T-helper 9 cell (primary cell): ENCODE data around the gene RANBP17.
"Not testable (repeated sequence)": the region's sequence is repeated elsewhere in the genome, so short reads cannot be mapped to it uniquely, and the experiment has no call there.

ENCODE experiments used
- DNase-seq: peaks from one replicate; pipeline ENCODE4 v3.0.0-alpha.2; 2020
- total RNA-seq, 2 donors: gene quantifications; one replicate each; lab custom pipeline; 2026; lab: John Stamatoyannopoulos, UW

RANBP17 gene
- total RNA-seq: 0 to 0.24 reads per million in 2 donors

DNA sequence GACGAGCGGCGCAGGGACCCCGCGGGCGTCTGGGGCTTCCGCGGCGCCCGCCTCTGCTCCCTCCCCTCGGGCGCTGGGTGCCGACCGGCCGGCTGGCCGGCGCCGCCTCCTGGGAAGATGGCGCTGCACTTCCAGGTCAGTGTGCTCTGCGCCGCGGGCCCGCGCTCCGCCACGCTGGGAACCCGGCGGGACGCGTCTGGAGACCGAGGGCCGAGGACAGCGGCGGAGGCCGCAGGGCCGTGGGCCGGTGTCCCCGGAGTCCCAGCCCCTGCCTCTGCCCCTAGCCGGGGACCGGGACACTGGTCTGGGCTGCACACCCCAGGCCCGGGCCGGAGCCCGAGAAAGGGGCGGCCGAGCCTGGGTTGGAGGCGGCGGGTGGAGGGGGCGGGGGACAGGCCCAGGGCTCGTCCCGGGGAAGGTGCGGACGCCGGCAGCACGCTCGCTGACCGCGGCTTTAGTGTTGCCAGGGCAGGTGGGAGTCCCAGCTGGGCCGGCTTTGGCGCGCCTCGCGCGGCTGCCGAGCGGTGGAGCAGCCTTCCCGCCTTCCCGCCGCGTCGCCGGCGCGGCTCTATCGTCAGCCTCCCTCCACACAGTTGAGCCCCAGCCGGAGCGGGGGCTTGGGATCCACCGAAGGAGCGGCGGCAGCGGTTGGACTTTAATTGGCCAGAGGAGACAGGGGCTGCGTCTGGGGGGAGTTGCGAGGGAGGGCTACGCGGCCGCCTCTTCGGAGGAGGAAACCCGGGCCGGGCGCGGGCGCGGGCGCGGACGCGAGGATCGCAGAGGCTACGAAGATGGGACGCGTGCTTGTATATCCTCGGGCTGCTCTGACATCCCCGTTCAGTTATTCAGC is at the start of gene RANBP17:
RANBP17 (plus strand) TSS at position 102 of the 850 bp plus-strand sequence.
- DNase-seq: no peak

DNA sequence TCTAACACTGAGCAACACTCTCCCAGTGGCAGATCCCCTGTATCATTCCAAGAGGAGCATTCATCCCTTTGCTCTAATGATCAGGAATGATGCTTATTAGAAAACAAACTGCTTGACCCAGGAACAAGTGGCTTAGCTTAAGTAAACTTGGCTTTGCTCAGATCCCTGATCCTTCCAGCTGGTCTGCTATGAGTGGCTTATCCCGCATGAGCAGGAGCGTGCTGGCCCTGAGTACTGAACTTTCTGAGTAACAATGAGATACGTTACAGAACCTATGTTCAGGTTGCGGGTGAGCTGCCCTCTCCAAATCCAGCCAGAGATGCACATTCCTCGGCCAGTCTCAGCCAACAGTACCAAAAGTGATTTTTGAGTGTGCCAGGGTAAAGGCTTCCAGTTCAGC is 48.6 kb upstream of the RANBP17 start:
- no peak for DNase-seq

GRCh38 chr5:170817195-170817594 is 44.6 kb upstream of the RANBP17 start:
- no peak for DNase-seq

GRCh38 chr5:170818232-170818631 is 43.6 kb upstream of the RANBP17 start:
- no peak for DNase-seq

GRCh38 chr5:170819824-170820223 is 42.0 kb upstream of the RANBP17 start:
- DNase-seq: no peak

GRCh38 chr5:170821257-170821800 is 40.5 kb upstream of the RANBP17 start:
- DNase-seq: no peak

GRCh38 chr5:170826117-170826516 is 35.7 kb upstream of the RANBP17 start:
- no peak for DNase-seq

DNA sequence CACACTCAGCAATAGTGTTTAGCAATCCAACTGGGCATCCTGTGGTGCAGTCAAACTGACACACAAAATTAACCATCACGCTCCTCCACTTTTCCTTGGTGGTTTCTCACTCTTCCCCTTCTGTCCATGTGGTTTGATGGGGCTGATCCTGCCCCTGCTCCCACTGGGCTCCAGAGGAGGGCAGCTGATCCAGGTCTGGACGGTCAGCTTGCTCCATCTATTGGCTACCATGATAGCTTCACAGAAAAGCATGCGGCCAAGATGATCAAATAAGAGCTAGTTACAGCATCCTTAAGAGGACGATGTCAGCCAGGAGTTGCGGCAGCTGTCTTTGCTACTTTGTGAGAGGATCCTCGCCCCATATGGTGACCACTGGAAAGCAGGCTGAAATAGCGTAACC is 29.6 kb upstream of the RANBP17 start:
- DNase-seq: no peak

DNA sequence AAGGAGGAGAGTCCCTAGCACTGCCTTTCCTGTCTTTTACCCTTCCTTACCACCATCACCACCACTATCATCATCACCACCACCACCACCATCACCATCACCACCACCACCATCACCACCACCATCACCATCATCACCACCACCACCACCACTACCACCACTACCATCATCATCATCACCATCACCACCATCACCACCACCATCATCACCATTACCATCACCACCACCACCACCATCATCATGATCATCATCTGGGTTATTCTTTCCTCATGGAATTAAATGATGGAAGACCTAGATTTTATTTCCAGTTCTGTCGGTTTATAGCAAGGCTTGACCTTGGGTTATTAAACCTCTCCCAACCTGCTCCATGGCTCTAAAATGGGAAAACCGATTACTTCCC is 27.8 kb upstream of the RANBP17 start:
- not testable (repeated sequence) for DNase-seq

GRCh38 chr5:170836226-170836625 is 25.6 kb upstream of the RANBP17 start:
- DNase-seq: no peak

- DNase-seq: no peak
These were observed 17.9 kb upstream of the RANBP17 start for GRCh38 chr5:170843870-170844269.

DNA sequence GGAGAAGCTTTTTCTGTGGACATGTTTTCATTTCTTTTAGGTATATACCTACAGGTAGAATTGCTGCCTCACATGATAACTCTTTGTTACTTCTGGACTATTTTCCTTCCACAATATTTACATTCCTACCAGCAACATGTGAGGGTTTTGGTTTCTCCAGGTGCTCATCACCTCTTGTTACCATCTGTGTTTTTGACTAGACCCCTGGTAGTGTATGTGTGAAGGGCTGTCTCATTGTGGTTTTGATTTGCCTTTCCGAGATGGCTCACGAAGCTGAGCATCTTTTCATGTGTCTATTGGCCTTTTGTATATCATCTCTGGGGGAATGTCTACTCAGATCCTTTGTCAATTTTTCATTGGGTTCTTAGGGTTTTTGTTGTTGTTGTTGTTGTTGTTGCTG is 17.2 kb upstream of the RANBP17 start:
- DNase-seq: no peak

DNA sequence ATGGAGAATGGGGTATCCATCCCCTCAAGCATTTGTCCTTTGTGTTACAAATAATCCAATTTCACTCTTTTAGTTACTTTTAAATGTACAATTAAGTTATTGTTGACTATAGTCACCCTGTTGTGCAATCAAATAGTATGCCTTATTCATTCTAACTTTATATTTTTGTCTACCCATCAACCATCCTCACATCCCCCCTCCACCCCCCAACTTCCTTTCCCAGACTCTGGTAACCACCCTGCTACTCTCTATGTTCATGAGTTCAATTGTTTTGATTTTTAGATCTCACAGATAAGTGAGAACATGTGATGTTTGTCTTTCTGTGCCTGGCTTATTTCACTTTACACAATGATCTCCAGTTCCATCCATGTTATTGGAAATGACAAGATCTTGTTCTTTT is 15.4 kb upstream of the RANBP17 start:
- DNase-seq: no peak

- DNase-seq: no peak
These were observed 15.0 kb upstream of the RANBP17 start for GRCh38 chr5:170846846-170847245.

DNA sequence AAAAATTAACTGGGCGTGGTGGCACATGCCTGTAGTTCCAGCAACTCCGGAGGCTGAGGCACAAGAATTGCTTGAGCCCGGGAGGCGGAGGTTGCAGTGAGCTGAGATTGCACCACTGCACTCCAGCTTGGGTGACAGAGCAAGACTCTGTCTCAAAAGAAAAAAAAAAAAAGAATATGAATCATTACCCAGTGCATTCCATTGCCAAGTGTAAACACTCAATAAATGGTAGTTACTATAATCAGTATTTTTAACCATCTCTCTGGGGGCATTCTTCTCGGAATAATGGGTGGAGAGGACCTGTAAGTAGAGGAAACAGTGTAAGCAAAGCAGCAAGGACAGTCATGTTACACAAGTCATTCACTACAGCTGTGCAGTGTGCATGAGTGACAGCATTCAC is 13.8 kb upstream of the RANBP17 start:
- DNase-seq: no peak

DNA sequence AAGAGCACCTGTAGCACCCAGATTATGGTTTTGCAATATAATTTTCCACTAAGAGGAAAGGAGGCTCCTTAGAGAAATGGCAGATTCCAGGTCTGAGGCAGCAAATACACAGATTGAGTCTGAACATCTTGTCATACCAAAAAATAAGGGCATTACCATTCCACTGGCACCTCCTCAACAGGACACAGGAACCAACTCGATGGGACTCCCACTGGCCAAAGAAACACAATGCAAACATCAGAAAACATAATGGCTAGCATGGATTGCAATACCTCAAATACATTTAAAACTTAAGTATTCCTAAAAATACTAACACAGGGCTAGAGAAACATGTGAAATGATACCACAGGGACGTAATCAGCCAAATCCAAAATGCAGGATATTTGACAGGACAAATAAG is 12.4 kb upstream of the RANBP17 start:
- DNase-seq: no peak

DNA sequence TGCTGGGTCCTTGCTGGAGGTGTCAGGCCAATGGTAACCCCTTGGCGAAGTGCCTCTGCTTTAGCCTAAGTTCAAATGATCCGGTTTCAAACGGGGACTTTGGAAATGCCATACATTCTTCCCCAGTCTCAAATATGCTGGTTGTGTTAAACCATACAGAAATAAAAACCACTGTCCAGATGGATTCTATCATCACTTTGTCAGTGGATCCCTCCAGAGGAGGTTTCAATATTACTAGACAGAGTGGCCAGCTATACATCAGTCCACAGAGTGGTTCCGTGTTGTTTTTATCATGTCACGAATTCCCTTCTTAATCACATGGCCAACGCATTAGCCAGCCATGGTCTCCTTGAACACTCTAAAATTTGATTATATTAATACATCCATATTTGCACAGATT is 7.3 kb upstream of the RANBP17 start:
- no peak for DNase-seq

GRCh38 chr5:170857066-170857465 is 4.8 kb upstream of the RANBP17 start:
- no peak for DNase-seq

- no peak for DNase-seq
These were observed 1.4 kb upstream of the RANBP17 start for GRCh38 chr5:170860415-170860814.

DNA sequence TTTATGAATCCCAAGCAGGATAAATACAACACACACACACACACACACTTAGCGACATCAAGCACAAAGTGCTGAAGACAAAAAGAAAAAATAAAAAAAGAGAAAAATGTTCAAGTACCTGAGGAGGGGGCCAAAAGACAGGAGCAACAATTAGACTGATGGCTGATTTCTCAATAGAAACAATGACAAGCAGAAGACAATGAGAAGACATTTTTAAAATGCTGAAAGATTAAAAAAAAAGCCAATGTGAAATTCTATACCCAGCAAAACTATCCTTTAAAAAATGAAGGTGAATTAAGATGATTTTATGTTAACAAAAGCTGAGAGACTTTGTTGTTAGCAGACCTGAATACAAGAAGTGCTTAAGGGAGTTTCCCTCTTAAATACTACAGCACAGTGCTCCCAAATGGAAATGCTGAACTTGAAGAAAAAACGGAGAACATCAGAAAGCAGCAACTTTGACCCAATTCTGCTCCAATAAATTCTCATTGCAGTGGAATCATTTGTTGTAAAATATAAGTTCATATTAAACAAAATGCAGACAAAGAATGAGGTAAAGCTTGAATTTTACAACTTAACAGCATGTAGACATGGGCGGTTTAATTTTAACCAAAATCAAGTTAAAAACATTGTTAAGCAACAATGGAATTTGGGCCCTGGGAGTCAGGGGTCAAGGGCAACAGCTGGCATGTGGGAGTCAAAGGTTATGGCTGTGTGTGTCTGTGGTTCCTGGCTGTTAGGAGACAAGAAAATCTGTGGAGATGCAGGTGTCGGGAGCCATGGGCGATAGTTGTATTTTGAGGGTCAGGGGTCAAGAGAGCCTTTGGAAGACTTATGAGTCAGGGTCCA is 776 bp upstream of the RANBP17 start:
- no peak for DNase-seq

- no peak for DNase-seq
These were observed 226 bp upstream of the RANBP17 start for GRCh38 chr5:170861667-170861916.

DNA sequence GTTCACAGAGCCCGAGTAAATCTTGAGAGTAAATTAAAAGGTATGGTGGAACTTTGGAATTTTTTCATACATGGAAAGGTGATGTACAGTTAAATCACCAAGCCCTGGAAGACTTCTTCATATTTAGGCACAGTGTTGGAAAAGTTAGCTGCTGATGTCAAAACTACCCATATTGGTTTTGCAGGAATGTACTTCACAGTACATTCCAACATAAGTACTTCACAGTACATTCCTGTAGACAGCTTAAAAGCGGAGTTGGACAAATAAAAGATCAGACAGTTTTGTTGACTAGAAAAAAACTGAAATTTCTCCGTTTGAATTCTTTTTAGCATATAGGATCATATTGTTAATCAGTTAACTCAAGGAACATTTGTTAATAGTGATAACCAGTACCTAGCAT is 1.8 kb downstream of the RANBP17 start:
- DNase-seq: no peak

- DNase-seq: no peak
These were observed 3.8 kb downstream of the RANBP17 start for GRCh38 chr5:170865622-170866021.

- DNase-seq: no peak
These were observed 6.0 kb downstream of the RANBP17 start for GRCh38 chr5:170867825-170868224.
